NCI-H748 treated with DMSO at 0.1 percent for 48 hours (cell line): ENCODE results near the gene KRT14.
"Not testable (repeated sequence)": the region's sequence is repeated elsewhere in the genome, so short reads cannot be mapped to it uniquely, and the experiment has no call there.

Experiments
- DNase-seq: peaks from one replicate; lab custom pipeline; 2025; lab: John Stamatoyannopoulos, UW

KRT14 gene

GRCh38 chr17:41602524-41602923 is 15.8 kb upstream of the KRT14 start:
- no peak for DNase-seq

DNA sequence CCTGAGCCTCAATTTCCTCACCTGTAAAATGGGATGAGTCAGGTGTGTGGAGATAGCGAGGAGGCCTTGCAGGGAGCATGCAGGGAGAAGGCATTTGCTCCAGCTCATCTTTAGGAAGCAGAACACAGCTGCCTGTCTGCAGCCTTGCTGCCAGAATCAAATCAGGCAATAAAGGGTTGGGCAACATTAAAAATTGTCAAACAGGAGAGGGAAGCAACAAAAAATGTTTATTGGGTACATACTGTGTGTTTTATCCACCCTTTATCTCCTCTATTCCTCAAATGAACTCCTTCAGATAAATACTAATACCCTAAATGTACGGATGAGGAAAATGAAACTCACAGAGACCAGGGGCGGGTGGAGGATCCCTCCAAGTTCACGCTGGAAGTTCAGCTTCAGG is 13.6 kb upstream of the KRT14 start:
- no peak for DNase-seq

DNA sequence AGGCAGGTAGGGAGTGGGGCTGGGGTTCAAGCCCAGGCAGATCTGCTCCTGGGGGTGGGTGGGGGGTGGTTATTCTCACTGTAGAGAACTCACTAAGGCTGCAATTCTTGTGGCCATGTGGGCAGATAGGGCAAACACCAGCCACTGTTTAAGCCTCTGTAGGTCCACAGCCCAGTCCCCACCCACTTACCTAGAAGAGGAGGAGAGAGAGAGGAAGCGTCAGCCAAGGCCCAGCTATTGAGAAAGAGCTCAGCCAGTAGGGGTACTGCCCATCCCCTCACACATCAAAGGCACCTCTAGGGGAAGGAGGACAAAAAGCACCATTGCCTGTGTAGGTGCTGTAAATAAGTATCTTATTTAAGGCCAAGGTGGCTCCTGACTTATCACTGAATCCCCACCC is 13.0 kb upstream of the KRT14 start:
- no peak for DNase-seq

DNA sequence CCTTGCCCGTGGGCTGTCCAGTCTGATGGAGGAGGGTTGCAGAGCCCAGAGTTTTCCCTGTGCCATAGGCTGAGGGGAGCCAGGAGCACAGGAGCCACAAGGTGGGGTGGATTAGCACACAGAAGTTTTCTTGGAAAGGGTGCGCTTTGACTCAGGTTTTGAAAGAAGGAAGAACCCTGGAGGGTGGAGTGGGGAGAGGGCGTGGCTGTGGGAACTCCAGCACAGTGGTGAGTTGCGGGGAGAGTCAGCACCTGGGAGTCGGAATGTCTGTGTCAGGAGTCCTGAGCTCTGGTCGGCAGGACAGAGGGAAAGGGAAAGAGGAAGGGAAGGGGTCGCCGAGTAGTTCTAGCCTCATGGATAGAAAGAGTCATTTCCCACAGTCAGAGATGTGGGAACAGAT is 8.9 kb upstream of the KRT14 start:
- no peak for DNase-seq

- no peak for DNase-seq
Observed at GRCh38 chr17:41594363-41594915, 7.7 kb upstream of the KRT14 start.

DNA sequence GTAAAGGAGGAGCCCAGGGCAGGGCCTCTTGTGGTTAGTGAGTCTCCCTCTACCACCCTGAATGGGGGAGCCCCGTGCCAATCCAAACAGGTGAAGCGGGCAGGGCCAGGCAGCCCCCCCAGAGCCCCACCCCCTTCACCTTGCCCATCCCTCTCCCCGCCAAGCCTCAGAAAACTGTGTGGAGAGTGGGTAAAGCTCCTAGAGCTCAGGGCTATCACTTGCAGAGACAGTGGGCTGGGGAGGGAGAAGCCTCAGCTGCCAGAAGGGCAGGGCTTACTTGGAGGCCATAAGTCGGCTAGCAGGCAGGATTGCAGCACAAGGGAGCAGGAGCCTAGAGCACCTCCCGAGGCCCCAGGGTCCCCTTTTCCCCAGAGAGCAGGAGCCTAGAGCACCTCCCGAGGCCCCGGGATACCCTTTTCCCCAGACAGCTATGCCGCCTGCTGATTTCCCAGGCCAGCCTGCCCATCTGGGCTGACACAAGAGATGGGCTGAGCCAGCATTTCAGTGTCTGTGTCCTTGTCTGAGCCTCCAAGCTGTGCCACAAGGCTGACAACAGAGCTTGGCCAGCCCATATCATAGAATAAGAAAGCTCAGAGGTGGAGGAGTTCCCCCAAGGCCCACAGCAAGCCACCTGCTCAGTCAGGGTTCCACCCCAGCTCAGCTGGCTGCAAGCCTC is 6.7 kb upstream of the KRT14 start:
- DNase-seq, result no peak

- DNase-seq, result no peak
Observed at GRCh38 chr17:41592601-41593305, 6.1 kb upstream of the KRT14 start.

DNA sequence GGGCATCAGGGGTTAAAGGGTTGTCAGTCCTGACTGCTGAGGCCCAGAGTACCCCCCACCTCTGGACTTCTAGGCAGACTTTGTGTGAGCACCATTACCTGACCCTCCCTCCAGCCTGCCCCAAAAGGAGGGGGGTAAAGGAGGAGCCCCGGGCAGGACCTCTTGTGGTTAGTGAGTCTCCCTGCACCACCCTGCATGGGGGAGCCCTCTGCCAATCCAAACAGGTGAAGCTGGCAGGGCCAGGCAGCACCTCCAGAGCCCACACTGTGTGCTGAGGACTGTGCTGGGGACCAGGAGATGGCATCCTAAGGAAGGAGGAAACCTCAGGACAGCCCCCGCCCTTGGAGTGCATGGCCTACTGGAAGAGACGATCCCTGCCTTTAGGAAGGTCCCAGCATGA is 2.6 kb upstream of the KRT14 start:
- DNase-seq, result no peak

DNA sequence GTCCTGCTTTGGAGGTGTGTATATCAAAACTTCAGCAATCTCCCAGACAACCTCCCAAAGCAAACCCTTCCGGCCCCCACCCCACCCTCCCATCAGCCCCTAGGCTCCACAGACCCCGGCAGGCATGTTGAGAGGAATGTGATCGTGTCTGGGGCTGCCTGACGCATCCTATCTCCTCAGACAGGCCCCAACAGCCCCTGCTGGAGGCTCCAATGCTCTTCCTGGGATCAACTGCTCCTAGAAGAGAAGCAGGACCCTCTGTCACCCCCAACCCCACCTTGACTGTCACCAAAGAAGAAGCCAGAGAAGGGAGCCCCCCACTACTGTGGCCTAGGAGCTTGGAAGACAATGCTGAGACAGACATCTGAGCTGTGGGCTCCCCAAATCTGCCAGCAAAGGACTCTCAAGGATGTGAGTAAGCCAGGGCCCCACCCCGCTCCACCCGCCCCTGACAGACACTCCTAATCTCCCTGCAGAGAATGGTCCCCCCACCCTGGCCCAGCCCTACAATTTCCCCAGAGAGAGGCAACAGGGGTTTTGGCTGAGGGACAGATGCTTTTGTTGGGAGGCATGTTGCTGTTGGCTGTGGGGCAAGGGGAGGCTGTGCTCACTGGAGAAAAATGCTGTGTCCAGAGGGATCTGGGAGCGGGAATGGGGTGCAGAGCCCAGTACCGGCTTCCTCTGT is 1.6 kb upstream of the KRT14 start:
- DNase-seq, result no peak

DNA sequence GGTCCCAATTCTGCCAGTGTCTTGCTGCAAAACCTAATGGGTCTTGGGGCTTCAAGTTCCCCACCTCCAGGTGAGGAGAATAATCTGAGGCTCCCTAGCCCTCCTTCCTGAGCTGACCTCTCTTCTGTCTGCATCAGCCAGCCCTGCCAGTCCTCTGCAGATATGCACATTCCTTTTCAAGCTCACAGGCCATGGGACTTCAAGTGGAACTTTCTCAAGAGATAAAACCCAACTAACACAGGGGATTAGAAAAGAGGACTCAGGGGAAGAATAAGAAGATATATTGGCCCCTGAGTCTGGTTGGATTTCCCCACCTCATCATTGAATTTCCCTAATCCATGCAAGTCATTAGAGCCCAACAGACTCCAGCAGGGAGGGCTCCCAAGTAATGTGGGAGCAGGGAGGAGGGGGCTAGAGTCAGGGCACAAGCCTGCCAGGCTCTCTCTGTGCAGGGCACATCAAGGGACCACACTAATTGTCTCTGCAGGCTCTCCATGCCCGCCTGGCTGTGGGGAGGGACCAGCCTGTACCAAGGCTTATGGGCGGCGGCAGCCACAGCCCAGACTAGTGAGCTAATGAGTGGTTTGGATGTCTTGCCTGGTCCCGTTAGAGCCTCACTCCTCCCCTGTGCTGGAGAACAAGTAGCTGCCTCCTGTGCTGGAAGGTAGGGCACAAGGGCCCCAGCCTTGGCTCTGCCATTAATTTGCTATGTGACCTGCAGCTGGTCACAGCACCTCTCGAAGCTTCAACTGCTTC is 1.2 kb downstream of the KRT14 start:
- DNase-seq, result no peak

DNA sequence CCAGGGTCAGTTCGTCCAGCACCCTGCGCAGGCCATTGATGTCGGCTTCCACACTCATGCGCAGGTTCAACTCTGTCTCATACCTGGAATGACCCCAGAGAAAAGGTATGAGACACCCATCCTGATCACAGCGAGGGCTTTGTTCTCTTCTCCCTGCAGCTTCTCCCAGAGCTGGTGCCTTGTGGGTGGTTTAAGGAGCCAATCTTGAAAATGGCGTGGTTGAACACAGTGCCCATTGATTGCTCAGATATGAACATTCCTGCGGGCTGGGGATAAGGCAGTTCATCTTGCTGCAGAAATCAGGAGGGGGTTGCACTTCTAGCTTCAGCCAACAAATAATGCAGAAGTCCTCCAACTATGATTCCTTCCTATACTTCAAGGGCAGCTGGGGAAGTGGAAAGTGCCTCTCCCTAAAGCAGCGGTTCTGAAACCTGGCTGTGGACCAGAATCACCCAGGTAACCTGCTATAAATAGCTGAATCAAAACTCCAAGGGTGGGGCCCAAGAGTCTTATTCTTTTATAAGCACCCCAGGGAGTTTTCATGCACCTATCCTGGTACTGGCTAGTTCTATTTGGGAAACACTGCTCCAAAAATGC is 2.3 kb downstream of the KRT14 start:
- DNase-seq, result not testable (repeated sequence)

- no peak for DNase-seq
Observed at GRCh38 chr17:41583137-41584127, 3.3 kb downstream of the KRT14 start.

GRCh38 chr17:41582061-41582968 is 4.4 kb downstream of the KRT14 start:
- not testable (repeated sequence) for DNase-seq

- DNase-seq, result no peak
Observed at GRCh38 chr17:41581366-41582060, 5.2 kb downstream of the KRT14 start.

GRCh38 chr17:41580687-41581365 is 5.9 kb downstream of the KRT14 start:
- no peak for DNase-seq

DNA sequence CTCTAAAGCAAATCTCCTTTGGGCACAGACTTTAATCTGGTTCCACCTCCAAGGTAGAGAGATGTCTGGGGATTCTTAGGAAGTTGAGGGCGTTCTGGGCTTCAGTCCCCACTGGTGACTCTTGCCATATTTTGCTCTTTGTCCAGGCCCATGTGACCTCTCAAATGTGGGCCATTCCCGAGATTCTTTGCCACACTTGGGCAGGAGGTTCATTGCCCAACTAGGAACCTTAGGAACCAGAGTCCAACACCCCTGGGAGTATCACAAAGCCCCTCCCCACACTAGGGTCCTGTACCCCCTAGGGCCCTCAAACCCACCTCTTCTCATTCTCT is 6.5 kb downstream of the KRT14 start:
- no peak for DNase-seq

DNA sequence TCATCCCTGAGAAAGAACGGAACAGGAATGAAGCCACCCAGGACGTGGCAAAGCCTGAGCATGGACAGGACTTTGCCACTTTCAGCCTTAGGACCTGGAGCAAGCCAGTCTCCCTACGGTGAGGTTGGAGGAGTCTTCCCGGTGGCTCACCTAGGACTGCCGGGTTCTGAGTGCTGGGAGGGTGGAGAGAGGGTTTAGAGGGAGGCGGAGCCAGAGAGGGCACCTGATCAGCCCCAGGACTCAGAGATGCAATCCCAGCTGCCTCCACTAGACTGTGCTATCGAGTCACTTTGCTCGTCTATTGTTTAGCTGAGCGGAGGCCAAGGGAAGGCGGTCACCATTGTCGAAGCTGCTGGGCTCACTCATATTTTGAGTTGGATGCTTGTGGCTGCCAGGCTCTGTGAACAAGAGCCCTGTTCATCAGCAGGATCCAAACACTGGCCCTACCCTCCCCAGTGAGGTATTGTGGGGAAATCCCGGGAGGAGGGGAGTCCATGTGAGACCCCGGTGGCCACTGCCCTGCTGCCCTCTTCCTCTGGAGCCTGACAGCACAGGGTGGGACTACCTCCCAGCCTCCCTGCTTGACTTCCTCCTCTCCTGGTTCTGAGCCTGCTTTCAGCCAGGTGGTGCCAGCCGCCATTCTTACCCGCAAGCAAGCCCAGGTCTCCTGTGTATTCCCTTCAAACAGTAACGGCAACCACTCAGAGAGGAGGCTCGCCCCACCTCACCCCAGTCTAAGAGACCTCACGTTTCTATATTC is 7.0 kb downstream of the KRT14 start:
- DNase-seq, result peak; percentile 63

GRCh38 chr17:41578971-41579370 is 7.7 kb downstream of the KRT14 start:
- no peak for DNase-seq
